ENCODE data around the gene PADI3.
A peak's percentile ranks its signal among the peaks of the same experiment; 100 is the strongest.

DNA sequence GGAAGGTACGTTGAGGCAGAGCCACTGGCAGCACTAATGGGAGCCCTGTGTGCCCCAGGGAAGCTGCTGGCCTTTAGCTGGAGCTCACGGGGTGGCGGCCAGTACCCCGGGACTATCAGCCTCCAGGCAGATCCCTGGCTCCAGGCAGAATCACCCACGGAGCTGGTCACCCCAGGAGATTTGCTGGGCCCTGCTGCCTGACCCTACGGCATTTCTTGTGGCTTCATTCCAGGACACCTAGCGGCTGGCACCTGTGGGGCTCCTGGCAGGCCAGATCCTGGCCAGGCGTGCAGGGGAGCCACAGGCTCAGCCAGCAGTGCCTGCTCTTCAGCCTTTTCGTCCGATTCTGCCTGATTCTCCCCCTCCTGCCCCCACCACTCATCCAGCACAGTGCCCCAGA lies 36.9 kb upstream of the PADI3 start:
- TF ChIP-seq, protein P1, sequence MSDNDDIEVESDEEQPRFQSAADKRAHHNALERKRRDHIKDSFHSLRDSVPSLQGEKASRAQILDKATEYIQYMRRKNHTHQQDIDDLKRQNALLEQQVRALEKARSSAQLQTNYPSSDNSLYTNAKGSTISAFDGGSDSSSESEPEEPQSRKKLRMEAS (IDR thresholded peaks at IDR 0.05) = no peak; the same call in 1 of the 2 replicates
- TF ChIP-seq YY1 (IDR thresholded peaks at IDR 0.05; ENCODE audit: low read depth) (peak; percentile 12; the same call in 1 of the 2 replicates), TEAD4 (IDR thresholded peaks at IDR 0.05) (peak; percentile 85), RAD21 (IDR thresholded peaks at IDR 0.05; ENCODE audit: low read depth) (peak; percentile 37), EGR1 (IDR thresholded peaks at IDR 0.05) (no peak)
- TF ChIP-seq, protein P2, sequence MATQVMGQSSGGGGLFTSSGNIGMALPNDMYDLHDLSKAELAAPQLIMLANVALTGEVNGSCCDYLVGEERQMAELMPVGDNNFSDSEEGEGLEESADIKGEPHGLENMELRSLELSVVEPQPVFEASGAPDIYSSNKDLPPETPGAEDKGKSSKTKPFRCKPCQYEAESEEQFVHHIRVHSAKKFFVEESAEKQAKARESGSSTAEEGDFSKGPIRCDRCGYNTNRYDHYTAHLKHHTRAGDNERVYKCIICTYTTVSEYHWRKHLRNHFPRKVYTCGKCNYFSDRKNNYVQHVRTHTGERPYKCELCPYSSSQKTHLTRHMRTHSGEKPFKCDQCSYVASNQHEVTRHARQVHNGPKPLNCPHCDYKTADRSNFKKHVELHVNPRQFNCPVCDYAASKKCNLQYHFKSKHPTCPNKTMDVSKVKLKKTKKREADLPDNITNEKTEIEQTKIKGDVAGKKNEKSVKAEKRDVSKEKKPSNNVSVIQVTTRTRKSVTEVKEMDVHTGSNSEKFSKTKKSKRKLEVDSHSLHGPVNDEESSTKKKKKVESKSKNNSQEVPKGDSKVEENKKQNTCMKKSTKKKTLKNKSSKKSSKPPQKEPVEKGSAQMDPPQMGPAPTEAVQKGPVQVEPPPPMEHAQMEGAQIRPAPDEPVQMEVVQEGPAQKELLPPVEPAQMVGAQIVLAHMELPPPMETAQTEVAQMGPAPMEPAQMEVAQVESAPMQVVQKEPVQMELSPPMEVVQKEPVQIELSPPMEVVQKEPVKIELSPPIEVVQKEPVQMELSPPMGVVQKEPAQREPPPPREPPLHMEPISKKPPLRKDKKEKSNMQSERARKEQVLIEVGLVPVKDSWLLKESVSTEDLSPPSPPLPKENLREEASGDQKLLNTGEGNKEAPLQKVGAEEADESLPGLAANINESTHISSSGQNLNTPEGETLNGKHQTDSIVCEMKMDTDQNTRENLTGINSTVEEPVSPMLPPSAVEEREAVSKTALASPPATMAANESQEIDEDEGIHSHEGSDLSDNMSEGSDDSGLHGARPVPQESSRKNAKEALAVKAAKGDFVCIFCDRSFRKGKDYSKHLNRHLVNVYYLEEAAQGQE (IDR thresholded peaks at IDR 0.05; ENCODE audit: low read depth) = no peak
